Medulla oblongata (tissue), 1 donor: ENCODE measurements around the gene PPIF.

Experiments used
- DNase-seq: peaks from one replicate; pipeline ENCODE4 v3.0.0-alpha.2; 2015; ENCODE audit errors: extremely low spot score

Gene PPIF

DNA sequence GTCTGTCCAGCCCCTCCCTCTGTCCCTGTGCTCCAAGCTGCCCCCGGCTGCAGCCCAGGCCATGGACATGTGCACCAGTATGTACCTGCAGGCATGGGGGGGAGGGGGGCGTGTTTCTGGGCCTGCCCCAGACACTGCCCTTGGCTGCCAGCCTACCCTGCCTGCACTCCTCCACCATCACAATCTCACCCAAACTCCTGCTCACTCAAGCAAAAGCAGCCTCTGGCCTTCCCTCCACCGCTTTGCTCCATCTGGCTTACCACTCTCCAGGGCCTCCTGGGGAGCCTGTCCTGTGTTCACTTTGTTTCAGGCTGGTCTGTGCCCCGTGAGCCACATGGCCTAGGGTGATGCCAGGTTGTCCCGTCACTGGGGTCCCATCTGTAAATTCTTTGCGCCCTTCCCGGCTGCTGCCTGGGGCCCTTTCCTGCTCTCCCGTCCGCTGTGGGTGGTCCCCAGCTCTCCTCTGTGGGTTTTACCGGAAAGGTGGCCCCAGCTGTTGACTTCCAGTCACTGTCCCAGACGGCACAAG is 33.3 kb upstream of the PPIF start:
- DNase-seq, result peak; percentile 33

DNA sequence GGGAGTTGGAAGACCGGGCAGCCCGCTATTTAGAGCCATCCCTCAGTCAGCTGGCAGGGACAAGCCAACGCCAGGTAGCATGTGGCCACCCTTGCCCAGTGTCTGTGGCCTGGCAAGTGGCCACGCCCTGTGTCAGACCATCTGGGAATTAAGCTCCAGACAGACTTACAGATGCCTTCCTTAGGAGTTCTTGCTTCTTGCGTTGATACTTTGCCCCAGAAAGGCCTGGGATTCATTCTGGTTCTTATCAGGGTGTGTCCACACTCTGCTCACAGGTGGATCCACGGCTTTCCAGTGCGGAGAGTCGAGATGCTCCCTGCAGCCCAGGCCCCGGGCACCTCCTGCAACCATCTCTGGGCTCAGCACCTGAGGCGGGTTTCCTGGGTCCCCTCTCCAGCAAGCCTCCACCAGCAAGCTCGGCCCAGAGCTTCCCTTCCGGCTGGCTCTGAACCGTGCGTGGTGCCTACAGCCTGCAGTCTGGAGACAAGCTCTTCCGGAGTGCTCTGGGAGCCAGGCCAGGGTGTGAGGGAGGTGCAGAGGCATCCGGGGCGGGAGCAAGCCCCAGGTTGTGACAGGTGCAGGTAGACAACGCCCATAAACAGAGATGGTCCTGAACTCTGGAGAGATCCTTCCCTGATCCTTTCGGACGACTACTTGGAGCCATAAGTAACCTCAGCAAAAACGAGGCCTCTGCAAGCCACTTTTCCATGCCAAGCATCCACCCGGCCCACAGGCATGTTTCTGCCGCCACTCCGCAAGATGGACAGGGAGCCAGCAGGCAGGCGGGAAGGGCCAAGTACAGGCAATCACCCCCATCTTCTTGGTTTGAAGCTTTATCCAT is 32.3 kb upstream of the PPIF start:
- peak; percentile 36 for DNase-seq

DNA sequence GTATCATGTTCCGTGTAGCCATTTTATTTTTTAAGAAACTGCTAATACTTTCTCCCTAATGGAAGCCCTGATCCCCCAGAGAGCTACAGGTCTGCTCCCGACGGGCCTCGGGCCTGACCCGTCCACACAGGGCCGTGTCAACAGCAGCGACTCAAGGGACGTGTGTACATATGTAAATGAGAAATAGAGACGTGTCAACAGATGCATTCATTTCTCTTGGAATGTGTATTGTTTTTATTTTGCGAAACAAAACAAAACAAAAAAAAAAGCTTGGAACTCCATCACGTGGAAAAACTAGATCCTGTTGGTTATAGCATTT is 31.7 kb upstream of the PPIF start:
- no peak for DNase-seq

DNA sequence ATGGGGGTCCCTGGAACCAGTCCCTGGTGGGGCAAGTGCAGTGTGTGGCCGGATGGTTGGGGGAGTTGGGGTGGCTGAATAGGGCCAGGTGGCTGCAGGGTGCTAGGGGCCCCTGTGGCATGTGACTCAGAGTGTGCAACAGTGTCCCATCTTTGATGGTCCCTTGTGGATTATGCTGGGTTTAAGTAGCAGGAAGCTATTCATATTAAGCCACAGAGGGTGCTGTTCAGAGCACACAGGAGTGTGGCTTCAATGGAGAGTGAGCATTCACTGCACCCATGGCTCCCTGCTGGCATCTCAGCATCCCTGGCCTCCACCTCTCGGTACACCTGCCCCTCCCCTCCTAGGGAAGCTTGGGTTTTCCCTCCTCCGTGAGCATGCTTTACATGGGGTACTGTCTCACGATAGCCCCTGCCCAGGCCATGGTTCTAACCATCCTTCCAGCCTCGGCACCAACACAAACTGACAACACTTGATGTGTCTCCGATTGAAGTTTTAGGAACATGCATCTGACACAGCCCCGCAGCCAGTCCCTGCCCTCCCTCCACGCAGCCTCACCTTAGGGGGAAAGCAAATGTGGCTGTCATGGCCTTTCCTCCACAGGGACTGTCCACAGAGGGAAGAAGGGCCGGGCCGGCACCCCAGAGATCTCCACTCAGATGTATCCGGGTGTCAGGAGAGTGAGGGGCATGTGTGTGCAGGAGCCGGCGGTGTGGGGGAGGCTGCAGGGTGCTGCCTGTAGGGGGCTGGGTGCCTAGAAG is 30.4 kb upstream of the PPIF start:
- no peak for DNase-seq

DNA sequence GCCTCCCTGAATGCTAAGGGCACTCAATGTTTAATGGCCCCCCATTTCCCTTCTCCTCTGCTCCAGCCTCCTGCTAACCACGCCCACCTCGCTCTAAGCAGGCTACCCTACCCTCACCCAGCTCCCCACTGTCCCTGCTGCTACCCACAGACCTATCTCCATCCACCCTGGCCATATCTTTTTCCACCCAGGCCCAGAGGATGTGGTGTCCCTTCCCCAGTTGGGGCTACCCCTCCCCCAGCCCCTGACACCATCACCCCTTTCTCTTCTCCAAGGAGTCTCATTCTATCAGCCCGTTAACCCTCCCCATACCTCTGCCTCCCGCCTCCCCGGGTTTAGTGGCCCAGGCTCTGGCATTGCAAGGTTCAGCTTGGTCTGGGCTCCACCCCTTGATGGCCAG is 28.9 kb upstream of the PPIF start:
- no peak for DNase-seq

DNA sequence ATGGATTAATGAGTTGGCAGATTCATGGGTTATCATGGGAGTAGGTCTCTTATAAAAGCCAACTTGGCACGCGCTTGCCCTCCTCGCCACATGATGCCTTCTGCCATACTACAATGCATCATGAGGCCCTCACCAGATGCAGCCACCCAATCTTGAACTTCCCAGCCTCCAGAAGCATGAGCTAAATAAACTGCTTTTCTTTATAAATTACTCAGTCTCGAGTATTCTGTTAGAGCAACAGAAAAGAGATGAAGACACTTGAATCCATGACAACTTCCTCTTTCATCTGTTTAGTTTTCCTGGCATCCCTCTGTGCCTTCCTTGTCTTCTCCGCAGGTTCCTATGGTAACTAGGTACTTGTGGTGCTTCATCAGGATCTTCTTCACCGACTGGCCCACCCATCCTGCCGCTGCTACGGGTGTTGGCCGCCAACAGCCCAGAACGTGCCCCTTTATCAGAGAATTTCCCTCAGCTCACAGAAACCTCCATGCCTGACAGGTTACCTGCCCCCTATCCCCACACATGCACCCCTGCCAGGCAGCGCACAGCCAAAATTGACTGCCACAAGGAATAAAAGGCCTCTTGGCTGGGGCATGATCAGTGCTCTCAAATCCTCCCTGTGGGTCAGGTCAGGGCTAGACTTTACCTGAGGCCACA is 28.0 kb upstream of the PPIF start:
- DNase-seq, result no peak

DNA sequence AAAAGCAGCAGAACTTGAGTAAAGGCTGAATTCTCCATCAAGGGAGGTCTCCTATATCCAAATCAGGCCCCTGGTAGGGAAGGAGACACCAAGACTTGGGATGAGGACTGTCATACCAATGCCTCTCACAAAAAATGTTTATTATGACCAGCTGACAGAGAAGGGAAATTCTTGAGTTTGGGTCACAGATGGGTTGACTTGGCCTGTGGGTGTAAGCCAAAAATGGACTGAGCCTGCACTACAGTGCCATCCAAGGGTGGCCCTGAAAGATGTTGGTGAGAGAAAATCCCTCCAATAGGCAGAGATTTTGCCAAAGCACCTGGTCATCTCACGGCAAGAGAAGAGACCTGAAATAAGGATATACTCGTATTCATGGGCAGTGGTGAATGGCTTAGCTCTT is 27.0 kb upstream of the PPIF start:
- DNase-seq, result no peak

DNA sequence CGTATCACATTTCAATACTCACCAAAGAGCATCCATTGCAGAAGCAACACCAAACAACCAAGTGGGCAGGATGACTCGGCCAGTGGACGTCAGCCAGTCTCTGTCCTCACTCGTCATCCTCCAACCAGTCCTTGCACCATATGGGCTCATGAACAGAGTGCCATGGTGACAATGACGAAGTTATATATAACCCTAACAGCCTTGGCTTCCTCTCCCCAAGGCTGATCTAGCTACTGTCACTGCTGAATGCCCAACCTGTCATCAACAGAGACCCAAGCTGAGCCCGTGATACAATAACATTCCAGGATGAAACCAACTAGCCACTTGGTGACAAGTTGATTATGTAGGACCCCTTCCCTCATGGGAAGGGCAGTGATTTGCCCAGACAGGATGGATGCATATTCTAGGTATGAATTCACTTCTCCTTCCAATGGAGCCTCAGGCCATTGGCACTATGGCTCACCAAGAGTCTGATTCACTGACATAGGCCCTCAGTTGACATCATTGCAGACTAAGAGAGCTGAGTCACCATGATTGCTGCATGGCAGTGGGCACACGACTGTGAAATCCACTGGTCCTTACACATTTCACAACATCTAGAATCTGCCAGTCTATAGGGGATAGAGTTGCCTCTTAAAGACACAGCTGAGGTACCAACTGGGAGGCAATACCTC is 26.3 kb upstream of the PPIF start:
- no peak for DNase-seq

DNA sequence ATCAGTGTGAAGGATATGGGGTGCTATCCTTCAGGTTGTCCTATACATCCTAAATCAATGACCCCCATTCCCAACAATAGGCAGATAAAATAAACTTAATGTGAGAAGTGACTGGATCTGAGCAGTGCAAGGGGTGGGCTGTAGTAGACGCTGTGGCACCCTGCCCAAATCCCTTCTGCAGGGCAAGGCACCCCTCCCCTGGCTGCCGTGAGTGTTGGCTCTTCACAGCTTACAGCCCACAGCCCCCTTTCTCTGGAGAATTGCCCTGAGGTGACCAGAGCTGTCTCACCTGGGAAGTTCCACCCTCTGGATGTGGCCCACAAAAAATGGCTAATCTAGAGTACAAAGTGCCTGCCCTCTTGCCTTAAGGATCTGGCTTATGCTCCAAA is 25.8 kb upstream of the PPIF start:
- no peak for DNase-seq

DNA sequence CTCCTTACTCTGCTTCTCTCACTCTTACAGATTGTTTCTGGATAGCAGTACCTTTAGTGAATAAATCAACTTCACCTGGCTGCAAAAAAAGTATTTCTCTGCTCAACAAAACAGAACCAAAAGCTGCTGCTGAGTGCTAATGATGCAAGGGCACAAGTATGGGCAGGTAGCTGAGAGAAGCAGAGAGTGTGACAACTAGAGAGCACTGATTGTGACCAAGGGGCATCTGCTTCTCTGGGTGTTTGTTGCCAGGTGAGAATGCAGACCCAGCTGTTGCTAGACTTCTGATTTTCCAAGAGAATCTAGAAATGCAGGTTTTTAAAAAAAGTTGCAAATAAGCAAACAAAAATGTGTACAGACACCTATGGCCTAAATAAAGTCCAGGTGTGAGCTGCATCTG is 25.3 kb upstream of the PPIF start:
- no peak for DNase-seq

DNA sequence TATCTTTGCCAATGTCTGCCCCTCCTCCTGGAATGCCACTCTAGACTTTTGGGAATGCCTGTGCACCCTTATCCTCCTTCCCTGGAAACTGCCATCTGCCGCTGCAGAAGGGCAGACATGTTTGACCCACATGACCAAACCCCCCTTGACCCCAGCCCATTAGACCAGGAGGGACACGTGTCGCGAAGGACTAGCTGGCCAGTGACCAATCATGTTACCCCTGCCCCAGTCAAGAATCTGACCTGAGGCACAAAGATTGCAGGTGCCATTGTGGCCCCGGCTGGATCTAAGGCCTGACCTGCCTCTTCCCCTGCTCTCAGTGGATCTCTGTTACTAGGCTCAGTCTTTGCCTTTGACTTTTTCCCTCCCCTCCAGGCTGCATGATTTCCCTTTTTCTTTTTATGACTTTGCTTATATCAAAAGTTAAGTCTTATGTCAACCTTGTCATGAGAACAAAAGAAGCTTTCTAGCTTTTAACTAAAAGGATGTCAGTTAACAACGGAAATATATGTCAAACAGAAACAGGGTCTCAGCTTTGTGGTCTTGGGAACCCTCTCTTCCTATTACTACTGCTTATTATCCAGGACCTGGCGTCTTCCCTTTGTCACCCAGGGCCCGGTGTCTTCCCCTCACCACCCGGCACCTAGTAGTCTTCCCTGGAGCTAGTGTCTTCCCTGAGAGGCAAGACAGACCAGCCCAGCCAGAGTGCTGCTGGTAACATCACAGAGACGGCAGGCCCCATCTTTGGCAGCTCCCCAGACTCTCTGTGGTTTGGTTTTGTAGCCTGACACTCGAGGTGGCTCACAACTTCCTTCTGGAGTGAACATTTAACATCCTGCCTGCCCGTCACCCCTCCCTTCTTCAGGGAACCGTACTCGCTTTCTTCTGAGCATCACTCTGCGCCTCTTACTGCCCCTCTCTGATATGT is 24.4 kb upstream of the PPIF start:
- DNase-seq, result peak; percentile 80

DNA sequence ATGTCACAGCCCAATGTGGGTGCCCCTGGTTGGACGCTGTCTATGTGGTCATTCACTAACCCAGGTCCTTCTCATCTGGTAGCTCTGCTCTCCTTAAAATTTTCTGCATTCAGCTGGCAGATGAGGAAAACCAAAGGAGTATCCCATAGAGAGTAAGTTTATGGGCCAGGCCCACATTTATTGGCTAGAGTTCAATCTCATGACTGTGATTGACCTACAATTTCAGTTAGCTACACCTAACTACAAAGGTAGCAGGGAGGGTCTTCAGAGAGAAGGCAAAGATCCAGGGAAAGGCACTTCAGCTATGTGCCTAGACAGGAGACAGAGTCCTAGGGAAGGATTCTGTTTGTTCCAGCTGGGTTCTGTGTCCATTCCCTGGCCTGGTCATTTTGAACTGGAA is 23.7 kb upstream of the PPIF start:
- DNase-seq, result no peak

DNA sequence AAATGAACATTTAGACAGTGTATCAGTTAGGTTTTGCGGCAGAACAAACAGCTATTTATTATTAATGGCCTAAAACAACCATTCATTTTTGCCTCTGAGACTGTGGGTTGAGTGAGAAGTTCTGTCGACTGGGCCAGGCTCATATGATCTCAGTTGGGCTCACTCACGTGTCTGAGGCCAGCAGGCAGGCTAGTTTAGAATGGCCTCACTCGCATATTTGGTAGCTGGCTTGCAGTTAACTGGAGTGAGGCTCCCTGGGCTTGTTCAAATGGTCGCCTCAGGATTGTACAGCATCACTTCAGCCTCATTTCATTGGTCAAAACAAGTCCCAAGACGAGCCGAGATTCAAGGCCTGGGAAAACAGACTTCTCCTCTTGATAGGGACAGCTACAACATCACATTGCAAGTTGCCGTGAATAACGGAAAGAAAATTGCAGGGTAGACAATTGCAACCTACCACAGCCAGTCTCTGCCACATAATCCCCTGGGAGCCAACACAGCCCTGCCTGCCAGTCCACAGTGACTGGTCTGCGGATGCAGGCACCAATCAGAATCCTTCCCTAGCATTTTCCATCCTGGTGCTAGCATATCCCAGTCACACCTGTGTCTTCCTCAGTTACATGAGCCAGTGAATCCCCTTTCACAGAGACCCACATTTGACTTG is 23.1 kb upstream of the PPIF start:
- no peak for DNase-seq

DNA sequence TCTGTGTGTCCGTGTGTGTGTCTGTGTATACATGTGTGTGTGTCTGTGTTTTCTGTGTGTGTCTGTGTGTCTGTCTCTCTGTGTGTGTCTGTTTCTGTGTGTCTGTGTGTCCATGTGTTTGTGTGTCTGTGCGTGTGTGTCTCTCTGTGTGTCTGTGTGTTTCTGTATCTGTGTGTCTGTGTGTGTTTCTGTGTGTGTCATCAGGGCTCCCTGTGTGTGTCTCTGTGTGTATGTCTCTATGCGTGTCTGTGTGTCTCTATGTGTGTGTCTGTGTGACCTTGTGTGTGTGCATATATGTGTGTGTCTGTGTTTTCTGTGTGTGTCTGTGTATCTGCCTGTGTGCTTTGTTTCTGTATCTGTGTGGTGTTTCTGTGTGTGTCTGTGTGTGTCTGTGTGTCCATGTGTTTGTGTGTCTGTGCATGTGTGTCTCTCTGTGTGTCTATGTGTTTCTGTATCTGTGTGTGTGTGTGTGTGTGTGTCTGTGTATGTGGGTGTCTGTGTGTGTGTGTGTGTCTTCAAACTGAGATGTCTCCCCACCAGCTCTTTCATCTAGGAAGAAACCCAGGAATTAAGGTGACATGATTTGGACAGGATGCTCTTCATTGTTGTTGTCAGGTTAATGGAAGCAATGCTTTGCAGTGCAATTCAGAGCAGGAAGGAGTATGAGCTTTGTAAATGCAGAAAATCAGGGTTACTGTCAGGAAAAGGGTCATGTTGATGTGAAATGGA is 20.7 kb upstream of the PPIF start:
- DNase-seq, result no peak

DNA sequence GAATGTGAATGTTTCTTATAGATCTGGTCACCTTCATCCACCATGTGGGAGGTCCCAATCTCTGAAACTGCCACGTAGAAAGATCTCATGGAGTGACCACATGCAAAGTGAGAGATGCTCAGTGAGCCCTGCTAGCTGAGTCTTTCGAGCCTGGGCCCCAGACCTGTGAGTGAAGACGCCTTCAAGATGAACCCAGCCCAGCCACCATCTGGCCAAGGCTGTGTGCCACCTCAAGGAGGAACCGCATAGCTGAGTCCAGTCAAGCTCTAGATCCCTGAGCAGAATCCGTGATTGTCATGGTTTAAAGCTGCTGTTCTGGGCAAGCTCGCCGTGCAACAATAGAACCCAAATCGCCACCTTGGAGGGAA is 20.2 kb upstream of the PPIF start:
- DNase-seq, result no peak

DNA sequence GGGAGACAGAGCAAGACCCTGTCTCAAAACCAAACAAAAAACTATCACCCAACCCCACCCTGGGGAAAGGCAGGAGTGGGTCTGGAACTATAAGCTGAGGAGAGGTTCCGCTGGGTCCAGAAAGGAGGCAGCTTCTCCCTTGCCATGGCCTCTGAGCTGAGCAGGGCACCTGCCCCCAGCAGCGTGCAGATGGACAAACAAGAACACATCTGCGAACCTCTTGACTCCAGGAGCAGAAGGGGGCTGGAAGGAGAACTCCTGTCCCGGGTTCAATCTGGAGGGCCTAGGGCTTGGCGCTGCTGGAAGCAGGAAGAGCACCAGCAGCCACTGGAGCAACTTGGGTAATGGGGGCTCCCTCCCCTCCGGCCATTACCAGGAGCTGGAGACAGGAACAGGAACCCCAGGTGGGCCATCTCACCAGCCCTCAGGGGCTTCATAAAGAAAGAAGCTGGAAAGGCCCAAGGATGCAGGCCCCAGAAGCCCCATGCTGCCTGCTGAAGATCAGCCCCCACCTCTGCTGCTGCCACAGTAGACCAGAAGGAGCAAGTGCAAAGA is 19.0 kb upstream of the PPIF start:
- no peak for DNase-seq

DNA sequence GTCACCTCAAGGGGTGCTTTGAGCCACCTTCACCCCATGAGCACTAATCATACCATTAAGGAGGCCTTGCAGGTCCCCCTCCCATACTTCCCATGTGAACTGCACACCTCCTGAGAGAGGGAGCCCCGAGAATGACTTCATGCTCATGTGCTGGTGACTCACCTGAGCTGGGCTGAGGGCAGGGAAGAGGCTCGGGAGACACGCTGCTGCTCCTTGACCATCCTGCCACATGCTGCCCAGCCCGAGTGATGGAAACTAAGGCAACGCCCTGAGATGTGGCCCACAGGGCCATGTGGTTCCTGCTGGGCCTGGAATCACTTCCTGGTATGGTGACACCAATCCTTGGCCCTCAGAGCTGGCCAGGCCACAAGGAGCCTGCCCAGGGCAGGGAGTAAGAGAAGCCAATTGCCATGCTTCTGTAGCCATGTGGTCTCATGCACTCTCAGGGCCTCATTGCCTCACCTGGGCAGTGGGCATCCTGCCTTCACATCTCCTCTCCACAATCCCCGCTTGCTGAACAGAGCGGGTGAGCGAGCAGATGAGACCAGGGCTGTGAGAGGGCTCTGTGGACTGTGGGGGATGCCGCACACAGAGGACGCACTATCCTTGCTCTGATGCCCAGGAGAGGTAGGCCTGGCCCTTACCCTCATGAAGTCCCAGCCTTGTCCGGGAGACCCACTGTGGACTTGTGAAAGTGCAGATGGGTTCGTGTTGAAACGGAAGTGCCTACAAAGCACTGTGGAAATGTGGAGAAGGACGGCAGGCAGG is 18.3 kb upstream of the PPIF start:
- no peak for DNase-seq

DNA sequence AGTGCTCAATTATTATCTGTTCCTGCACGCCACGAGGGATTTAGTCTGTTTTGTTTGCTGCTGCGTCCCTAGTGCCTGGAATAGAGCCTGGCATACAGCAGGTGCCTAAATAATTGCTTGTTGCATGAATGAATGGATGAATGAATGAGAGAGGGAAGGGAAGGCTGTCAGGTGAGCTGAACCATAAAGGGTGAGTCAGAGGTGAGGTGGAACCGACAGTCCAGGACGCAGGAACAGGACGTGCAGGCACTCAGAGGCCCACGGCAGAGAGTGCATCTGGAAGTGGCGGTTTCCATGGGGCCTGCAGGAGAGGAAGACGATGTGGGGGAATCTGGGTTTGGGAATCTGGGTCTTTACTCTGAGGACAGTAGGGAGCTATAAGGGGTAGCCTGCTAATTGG is 17.7 kb upstream of the PPIF start:
- no peak for DNase-seq

DNA sequence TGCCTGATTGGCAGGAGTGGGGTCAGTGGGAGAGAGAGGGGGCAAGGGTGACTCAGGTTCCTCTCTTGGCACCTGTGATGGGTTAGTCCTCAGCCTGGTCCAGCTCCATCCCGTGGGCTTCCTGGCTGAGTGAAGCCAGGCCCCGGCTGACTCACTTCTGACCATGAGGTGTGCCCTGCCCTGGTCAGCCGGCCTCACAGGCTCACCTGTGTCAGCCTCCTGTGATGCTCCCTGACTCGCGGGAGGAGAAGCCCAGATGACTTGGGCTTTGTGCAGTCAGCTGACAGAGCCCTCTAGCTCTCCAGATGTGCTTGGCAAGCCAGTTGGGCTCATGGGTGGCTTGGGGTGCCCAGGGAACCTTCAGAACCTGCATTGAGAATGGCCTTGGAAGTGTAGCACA is 16.0 kb upstream of the PPIF start:
- no peak for DNase-seq
